OCI-LY3 (cell line): ENCODE measurements around the gene FRMD1.

Experiments used
- H2AFZ ChIP-seq: fragments of 200-600, 300-600 bp; shearing (Covaris generic); 2 replicates; pipeline ENCODE4 v1.6.0; 2014; ENCODE audit warnings: antibody characterized with exemption, low read depth, low read length
- H3K27ac ChIP-seq: fragments of 200-600, 300-600 bp; sonication (generic); 2 replicates; pipeline ENCODE4 v1.5.1; 2014; ENCODE audit warnings: mild to moderate bottlenecking, low read length, moderate library complexity, mixed read lengths
- H3K27me3 ChIP-seq: fragments of 200-600, 300-600 bp; sonication (generic); 2 replicates; pipeline ENCODE4 v1.6.1; 2014; ENCODE audit warnings: low read depth, low read length, mixed read lengths
- H3K36me3 ChIP-seq: fragments of 200-600, 300-600 bp; sonication (generic); replicated peaks from 2 replicates; pipeline ENCODE3; 2014; ENCODE audit warnings: low read depth, low read length, mixed read lengths
- H3K4me1 ChIP-seq: fragments of 300-600, 200-600 bp; sonication (generic); 2 replicates; pipeline ENCODE4 v1.6.1; 2014; ENCODE audit warnings: low read length, mixed read lengths
- H3K4me2 ChIP-seq: fragments of 200-600, 300-600 bp; sonication (generic); 2 replicates; pipeline ENCODE4 v1.6.1; 2014; ENCODE audit warnings: low read length, mixed read lengths
- H3K4me3 ChIP-seq: fragments of 300-600, 200-600 bp; sonication (generic); 2 replicates; pipeline ENCODE4 v1.5.1; 2014; ENCODE audit warnings: antibody characterized with exemption, mild to moderate bottlenecking, low read length, moderate library complexity
- H3K79me2 ChIP-seq: fragments of 300-600, 200-600 bp; shearing (Covaris generic); 2 replicates; pipeline ENCODE4 v1.6.1; 2014; ENCODE audit warnings: mild to moderate bottlenecking, low read length, mixed read lengths
- H3K9ac ChIP-seq: fragments of 300-600, 200-600 bp; shearing (Covaris generic); 2 replicates; pipeline ENCODE4 v1.6.0; 2014; ENCODE audit warnings: mild to moderate bottlenecking, low read length, moderate library complexity
- H3K9me3 ChIP-seq: fragments of 200-600, 300-600 bp; shearing (Covaris generic); 2 replicates; pipeline ENCODE4 v1.6.1; 2014; ENCODE audit warnings: low read length, mixed read lengths; ENCODE audit not compliant: insufficient read depth
- H4K20me1 ChIP-seq: fragments of 200-600, 300-600 bp; sonication (generic); 2 replicates; pipeline ENCODE4 v1.6.1; 2016; ENCODE audit warnings: low read length, mixed read lengths; ENCODE audit not compliant: insufficient read depth
- EZH2phosphoT487 ChIP-seq: fragments of 200-600 bp; shearing (Covaris generic); IDR thresholded peaks from 2 replicates; pipeline ENCODE4 v1.6.1; 2018; ENCODE audit warnings: antibody characterized with exemption, mixed run types, low read depth
- TF ChIP-seq, protein P1 (sequence below): fragments of 200-600, 300-600 bp; sonication (generic); IDR thresholded peaks from 2 replicates; pipeline ENCODE4 v1.5.1; 2014; ENCODE audit warnings: antibody characterized with exemption, low read length, low read depth

The FRMD1 gene

DNA sequence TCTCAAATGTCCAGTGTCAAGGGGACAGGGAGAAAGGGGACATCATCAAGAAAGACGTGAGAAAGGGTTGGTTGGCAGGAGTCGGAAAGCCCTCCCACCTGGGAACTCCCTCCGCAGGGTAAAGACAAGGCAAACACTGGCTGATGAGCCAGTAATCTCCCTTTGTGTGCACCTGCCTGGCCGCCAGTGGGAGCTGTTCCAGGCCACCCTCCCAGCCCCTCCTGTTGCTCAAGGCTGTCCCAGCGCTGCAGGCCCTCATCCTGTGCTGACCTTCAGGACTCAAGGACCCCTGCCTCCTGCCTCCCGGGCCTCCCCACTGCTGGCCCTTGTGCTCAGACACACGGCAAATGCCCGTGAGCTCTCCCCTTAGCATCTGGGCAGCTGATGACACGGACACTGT is 7.4 kb downstream of the FRMD1 start:
- Histone ChIP-seq H3K4me2 (no peak overlapping the region), H3K79me2 (no peaks in the 10 kb centered on the region), H3K4me3 (no peak overlapping the region), H4K20me1 (no peaks in the 10 kb centered on the region), H3K4me1 (no peaks in the 10 kb centered on the region), H3K36me3 (no peaks in the 10 kb centered on the region), H2AFZ (no peak overlapping the region), H3K27me3 (no peaks in the 10 kb centered on the region), H3K27ac (no peak overlapping the region), H3K9ac (no peak overlapping the region), H3K9me3 (no peaks in the 10 kb centered on the region)
- TF ChIP-seq, protein P1, sequence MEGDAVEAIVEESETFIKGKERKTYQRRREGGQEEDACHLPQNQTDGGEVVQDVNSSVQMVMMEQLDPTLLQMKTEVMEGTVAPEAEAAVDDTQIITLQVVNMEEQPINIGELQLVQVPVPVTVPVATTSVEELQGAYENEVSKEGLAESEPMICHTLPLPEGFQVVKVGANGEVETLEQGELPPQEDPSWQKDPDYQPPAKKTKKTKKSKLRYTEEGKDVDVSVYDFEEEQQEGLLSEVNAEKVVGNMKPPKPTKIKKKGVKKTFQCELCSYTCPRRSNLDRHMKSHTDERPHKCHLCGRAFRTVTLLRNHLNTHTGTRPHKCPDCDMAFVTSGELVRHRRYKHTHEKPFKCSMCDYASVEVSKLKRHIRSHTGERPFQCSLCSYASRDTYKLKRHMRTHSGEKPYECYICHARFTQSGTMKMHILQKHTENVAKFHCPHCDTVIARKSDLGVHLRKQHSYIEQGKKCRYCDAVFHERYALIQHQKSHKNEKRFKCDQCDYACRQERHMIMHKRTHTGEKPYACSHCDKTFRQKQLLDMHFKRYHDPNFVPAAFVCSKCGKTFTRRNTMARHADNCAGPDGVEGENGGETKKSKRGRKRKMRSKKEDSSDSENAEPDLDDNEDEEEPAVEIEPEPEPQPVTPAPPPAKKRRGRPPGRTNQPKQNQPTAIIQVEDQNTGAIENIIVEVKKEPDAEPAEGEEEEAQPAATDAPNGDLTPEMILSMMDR = no peak
- no peak for TF ChIP-seq EZH2phosphoT487

DNA sequence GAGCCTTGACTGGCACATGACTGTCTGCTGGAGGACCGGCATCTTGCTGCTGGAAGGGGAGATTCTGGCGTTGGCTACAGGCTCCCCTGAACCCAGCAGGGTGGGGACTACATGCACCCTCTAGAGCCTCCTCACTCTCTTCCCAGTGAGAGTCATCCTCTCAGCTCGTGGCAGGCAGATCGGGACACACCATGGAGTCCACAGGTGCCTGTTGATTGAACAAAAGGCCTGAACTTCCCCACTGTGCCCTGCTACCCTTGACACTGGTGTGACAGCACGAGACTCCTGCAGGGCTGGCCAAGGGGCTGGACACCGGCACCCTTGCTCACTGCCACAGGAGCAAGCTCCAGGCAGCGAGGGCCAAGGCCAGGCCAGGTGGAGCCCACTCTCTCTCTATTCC is 8.2 kb downstream of the FRMD1 start:
- H3K79me2 ChIP-seq = no peaks in the 10 kb centered on the region
- H3K4me2 ChIP-seq = no peak overlapping the region
- H3K4me3 ChIP-seq = no peak overlapping the region
- no peaks in the 10 kb centered on the region for H3K9me3 ChIP-seq
- no peak for TF ChIP-seq EZH2phosphoT487
- TF ChIP-seq, protein P1 = no peak
- H3K36me3 ChIP-seq = no peaks in the 10 kb centered on the region
- no peak overlapping the region for H3K9ac ChIP-seq
- H4K20me1 ChIP-seq = no peaks in the 10 kb centered on the region
- no peaks in the 10 kb centered on the region for H3K4me1 ChIP-seq
- H3K27ac ChIP-seq = no peak overlapping the region
- H2AFZ ChIP-seq = no peak overlapping the region
- no peaks in the 10 kb centered on the region for H3K27me3 ChIP-seq

DNA sequence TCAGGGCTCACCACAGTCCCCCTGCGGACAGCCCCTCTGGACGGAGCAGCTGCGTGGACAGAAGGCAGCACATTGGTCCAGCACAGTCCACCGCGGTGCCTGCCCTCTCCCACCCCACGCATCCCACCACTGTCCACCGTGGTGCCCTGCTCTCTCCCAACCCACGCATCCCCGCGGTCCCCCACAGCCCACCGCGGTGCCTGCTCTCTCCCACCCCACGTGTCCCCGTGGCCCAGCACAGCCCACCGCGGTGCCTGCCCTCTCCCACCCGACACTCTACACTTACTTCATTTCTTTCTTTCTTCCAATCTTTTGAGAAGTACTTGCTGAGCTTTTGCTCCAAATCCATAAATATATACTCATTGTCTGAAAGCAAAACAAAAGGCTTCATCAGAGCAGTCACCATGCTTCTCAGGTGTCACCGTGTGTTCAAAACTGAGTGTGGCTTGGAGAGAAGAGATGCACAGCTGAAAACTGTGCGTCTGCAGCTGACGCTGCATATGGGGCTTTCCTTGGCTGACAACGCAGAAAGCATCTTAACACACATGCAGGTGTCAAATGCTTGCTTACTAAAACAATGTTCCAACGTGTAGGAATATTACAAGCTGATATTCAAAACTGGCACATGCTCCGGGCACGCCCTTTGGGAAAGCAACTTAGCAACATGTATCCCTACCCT is 11.8 kb downstream of the FRMD1 start:
- Histone ChIP-seq H3K4me3 (no peak overlapping the region), H3K27ac (no peak overlapping the region), H3K4me2 (no peak overlapping the region), H4K20me1 (no peaks in the 10 kb centered on the region), H2AFZ (no peak overlapping the region), H3K79me2 (no peaks in the 10 kb centered on the region), H3K4me1 (no peaks in the 10 kb centered on the region), H3K9me3 (no peaks in the 10 kb centered on the region), H3K27me3 (no peaks in the 10 kb centered on the region), H3K36me3 (no peaks in the 10 kb centered on the region), H3K9ac (no peak overlapping the region)
- no peak for TF ChIP-seq EZH2phosphoT487
- TF ChIP-seq, protein P1 = no peak

DNA sequence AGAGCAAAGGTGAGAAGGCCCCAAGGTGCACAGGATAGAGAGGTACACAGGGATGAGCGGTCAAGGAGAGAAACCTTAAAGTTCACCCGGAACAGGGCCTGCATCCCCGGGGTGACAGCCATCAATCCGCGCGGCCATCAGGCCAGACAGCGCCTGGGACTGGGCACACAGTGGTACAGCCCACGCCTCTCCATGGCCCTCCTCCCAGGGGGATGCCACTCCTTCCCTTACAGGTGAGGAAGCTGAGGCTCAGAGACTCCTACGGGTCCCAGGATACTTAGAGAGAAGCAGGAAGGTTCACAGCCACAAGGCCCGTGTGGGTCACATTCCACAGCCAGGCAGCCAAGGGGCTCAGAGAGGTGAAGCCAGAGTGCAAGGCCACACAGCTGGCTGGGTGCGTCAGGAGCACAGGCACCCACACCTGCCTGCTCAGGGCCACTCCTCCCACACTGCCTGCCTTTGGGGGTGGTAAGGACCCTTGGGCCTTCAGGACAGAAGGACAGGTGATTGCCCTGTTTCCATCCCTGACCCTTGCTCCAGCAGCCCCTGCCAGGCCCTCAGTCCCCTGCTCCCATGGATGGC is 14.7 kb downstream of the FRMD1 start:
- H3K9me3 ChIP-seq = no peaks in the 10 kb centered on the region
- H2AFZ ChIP-seq = no peak overlapping the region
- TF ChIP-seq EZH2phosphoT487 = no peak
- TF ChIP-seq, protein P1 = no peak
- no peaks in the 10 kb centered on the region for H3K36me3 ChIP-seq
- H3K4me3 ChIP-seq = no peak overlapping the region
- no peaks in the 10 kb centered on the region for H3K27me3 ChIP-seq
- H3K27ac ChIP-seq = no peak overlapping the region
- no peak overlapping the region for H3K9ac ChIP-seq
- H4K20me1 ChIP-seq = no peaks in the 10 kb centered on the region
- no peaks in the 10 kb centered on the region for H3K4me1 ChIP-seq
- H3K79me2 ChIP-seq = no peaks in the 10 kb centered on the region
- H3K4me2 ChIP-seq = no peak overlapping the region
